ENCODE data around the gene RPGRIP1.

Gene RPGRIP1

DNA sequence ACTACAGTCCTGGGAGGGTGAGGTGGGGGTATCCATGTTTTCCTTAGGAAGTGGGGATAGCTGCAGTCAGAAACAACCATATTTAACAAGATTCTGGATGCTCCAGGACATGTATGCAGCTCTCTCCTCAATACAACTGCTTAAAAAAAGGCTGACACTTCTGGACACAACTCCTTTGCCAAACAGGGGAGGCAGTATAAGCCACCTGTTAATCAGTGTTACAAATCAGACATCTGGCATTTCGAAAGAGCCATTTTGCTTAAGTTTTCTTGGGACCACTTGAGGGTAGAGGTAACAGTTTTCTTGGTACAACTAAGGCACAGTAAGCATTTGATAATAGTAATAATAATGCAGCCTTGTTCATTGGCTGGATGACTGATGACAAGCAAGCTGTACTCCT, 47.1 kb downstream of the RPGRIP1 start:
- CTCF ChIA-PET = interaction anchor here (0.6 kb wide), 1 partner anchor 53 kb away, joined by 4 read pairs; no protein-coding TSS in a partner anchor
- TF ChIP-seq, protein P1, sequence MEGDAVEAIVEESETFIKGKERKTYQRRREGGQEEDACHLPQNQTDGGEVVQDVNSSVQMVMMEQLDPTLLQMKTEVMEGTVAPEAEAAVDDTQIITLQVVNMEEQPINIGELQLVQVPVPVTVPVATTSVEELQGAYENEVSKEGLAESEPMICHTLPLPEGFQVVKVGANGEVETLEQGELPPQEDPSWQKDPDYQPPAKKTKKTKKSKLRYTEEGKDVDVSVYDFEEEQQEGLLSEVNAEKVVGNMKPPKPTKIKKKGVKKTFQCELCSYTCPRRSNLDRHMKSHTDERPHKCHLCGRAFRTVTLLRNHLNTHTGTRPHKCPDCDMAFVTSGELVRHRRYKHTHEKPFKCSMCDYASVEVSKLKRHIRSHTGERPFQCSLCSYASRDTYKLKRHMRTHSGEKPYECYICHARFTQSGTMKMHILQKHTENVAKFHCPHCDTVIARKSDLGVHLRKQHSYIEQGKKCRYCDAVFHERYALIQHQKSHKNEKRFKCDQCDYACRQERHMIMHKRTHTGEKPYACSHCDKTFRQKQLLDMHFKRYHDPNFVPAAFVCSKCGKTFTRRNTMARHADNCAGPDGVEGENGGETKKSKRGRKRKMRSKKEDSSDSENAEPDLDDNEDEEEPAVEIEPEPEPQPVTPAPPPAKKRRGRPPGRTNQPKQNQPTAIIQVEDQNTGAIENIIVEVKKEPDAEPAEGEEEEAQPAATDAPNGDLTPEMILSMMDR (conservative IDR thresholded peaks at IDR 0.05; ENCODE audit: low read depth) = no peak
- no peak for DNase-seq (ENCODE audit: low spot score)
- POLR2A ChIA-PET (ENCODE audit: low non-redundant PET) = no interaction called here
- no peak overlapping the region for H3K27ac ChIP-seq

All from RWPE1 (cell line).